Transverse colon (tissue), 3 donors: Measurements from ENCODE around the gene ST3GAL6.

Source experiments
- POLR2A ChIP-seq: fragments of 450-650 bp; IDR thresholded peaks from one replicate; pipeline ENCODE4 v1.6.1; 2016; ENCODE audit warnings: antibody characterized with exemption, mild to moderate bottlenecking, moderate library complexity
- POLR2AphosphoS5 ChIP-seq, 3 donors: sonication (generic); formaldehyde crosslinking; IDR thresholded peaks; one replicate each; pipeline ENCODE4 v1.6.1; 2016; ENCODE audit warnings: antibody characterized with exemption in 3 of 3

DNA sequence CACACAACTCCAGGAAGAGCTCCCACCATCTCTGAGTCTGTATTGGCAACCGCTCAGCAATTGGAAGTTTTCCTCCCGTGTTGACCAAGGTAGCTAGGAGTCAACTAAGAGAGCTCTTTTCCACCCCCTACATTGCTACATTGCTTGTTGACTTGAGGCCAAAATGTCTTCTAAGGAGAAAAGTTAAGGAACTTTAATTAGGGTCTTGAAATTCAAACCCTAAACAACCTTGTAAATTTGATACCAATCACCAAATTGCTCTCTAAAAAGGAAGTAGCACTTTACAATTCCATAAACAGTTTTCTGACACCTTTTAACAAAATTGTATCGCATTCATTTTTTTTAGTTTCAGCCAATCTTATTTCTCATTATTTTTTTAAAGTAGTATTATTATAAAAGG is 35.5 kb upstream of the ST3GAL6 start:
- TF ChIP-seq POLR2AphosphoS5 (IDR thresholded peaks at IDR 0.05) (no peak), POLR2A (no peak)
